Measurements from ENCODE around the gene CCL11.

DNA sequence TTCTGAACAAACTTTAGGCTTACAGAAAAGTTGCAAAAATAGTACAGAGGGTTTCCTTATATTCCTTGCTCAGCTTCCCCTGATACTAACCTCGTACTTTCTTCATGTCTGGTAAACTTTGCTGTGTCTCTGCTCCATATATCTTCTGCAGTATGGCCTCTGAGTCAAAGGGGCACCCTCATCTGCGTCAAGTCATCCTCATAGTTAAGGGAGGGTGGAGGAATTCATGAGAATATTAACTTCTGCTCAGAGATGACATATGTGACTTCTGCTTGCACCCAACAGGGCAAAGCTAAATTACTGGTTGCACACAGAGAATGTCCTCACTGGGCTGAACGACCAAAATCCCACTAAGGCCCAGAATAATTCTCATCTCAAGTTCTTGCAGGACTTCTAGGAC, 19.8 kb upstream of the CCL11 start:
- no peak for TF ChIP-seq TCF12 (IDR thresholded peaks at IDR 0.05; ENCODE audit: low read depth, low read length)
- no peak for TF ChIP-seq POLR2A (IDR thresholded peaks at IDR 0.05; ENCODE audit: control extremely low read depth in 1 of 2, low read depth in 2 of 2, low read length in 2 of 2)
- no peak for TF ChIP-seq PHF8 (conservative IDR thresholded peaks at IDR 0.05; ENCODE audit: low read depth, low read length)
